Adrenal gland (tissue), 5 donors: ENCODE measurements around the gene SVOPL.

Experiments
- CTCF ChIP-seq, 6 experiments: fragments of 450-650 bp in 4 of 6; fragments of 200-600 bp in 2 of 6; sonication (generic) in 1 of 6; IDR thresholded peaks; 1 replicate in 5 of 6; 2 replicates in 1 of 6; pipeline versions ENCODE4 v1.5.1 to v1.8.0; 2016 to 2021; ENCODE audit warnings: antibody characterized with exemption in 6 of 6, mild to moderate bottlenecking in 2 of 6, moderate library complexity in 1 of 6
- POLR2A ChIP-seq, 2 donors: fragments of 450-650 bp; IDR thresholded peaks; one replicate each; pipeline ENCODE4 v1.6.1; 2017; ENCODE audit warnings: antibody characterized with exemption in 2 of 2, mild to moderate bottlenecking in 2 of 2, moderate library complexity in 1 of 2
- donor health status: DM: no; HTN: no; CAD: no.

- TF ChIP-seq POLR2A (IDR thresholded peaks at IDR 0.05) (no peak), CTCF (IDR thresholded peaks at IDR 0.05) (no peak)
These were observed 150.8 kb downstream of the SVOPL start for GRCh38 chr7:138550337-138550736.
